Right lobe of liver (tissue), 4 donors: ENCODE measurements around the gene SLC6A11.

Experiments used
- CTCF ChIP-seq, 4 donors: fragments of 200-600 bp in 3 of 4; fragments of 450-650 bp in 1 of 4; IDR thresholded peaks; one replicate each; pipeline versions ENCODE4 v1.5.1 to v1.8.0; 2016 to 2022; ENCODE audit warnings: antibody characterized with exemption in 4 of 4, mild to moderate bottlenecking in 2 of 4
- POLR2A ChIP-seq: fragments of 450-650 bp; IDR thresholded peaks from one replicate; pipeline ENCODE4 v1.6.1; 2017; ENCODE audit warnings: antibody characterized with exemption, mild to moderate bottlenecking
- donor health status: DM: no; HTN: no; CAD: no.
- donor health status: DM: no; HTN: no; CAD: no.
- donor health status: DM: no; HTN: yes; CAD: no.

GRCh38 chr3:10918011-10918410 is 102.0 kb downstream of the SLC6A11 start:
- TF ChIP-seq CTCF (IDR thresholded peaks at IDR 0.05) (no peak), POLR2A (no peak)
